Measurements from ENCODE around the gene CEP350.
A peak's percentile ranks its signal among the peaks of the same experiment; 100 is the strongest.

The CEP350 gene

DNA sequence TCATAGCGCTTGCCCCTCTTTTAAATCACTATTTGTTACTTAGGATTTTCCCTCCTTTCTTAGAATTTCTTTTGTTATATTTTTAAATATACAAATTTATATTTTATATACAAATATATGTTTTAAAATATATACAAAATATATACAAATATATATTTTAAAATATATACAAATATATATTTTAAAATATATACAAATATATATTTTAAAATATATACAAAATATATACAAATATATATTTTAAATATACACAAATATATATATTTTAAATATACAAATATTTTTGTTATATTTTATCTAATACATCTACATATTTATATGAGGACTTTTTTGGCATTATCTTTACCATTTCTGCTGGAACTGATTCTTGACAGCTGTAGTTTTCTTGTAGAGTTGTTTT is 149.2 kb downstream of the CEP350 start:
- Histone ChIP-seq H3K27me3 (no peaks in the 10 kb centered on the region), H3K27ac (no peak overlapping the region), H3K4me2 (no peak overlapping the region), H3K4me1 (peaks cover 3% of the 10 kb centered on the region; the same call in 1 of the 2 replicates), H3K9ac (no peak overlapping the region), H3K4me3 (no peak overlapping the region), H3K36me3 (peaks cover 86% of the 10 kb centered on the region), H3K9me3 (no peaks in the 10 kb centered on the region), H4K20me1 (no peaks in the 10 kb centered on the region)
- TF ChIP-seq Cebpa-rat (IDR thresholded peaks at IDR 0.05) = no peak

DNA sequence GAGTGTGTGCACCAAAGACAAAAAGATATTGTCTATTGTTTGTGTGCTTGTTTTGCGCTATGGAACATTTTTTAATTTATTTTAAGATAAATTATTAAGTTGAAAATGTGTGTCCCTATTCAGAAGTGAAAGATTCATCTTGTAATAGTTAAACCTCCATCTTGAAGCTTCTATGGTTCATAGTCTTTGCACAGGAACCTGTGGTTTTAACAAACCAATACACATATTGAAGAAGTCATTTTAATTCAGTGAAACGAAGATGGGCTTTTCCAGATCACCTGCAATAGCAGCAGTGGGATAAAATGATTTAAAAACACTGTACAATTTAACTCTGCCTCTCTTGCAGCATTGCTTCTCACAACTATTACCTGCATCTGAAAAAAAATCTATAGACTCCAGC is 157.5 kb downstream of the CEP350 start:
- Histone ChIP-seq H3K9me3 (no peaks in the 10 kb centered on the region), H3K4me2 (no peak overlapping the region), H3K27ac (no peak overlapping the region), H3K4me1 (peaks cover under 1% of the 10 kb centered on the region; the same call in 1 of the 2 replicates), H3K27me3 (no peaks in the 10 kb centered on the region), H3K36me3 (peaks cover 81% of the 10 kb centered on the region), H3K9ac (no peak overlapping the region), H4K20me1 (no peaks in the 10 kb centered on the region), H3K4me3 (no peak overlapping the region)
- TF ChIP-seq Cebpa-rat (IDR thresholded peaks at IDR 0.05) = no peak

DNA sequence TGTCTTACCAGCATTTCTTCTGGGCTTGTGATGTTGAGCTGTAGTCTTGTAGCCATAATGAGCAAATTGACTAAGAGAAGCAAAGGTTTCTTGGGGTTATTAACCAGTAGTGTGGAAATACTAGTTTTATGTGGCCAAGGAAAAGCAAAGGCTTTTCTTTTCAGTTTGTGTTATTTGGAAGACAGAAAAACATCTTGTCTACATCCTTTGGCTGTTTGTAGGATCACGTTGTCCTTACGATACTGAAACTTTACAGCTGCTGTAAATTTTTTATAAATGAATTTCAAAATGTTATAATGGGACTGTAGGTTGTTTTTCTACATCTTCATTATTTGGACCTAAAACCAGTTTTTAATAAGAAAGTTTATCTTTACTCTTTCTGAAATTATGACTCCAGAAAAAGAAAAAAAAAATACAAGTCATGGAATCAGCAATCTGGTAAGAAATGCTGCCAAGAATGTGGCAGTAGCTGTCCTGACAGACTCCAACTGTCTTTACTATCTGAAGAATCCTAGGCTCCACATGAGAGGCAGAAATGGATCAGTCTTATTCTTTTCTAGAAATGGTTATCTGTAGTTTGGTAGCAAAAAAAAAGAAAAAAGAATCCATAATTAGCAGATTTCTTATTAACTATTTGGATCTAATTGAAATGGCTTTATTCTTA is 158.5 kb downstream of the CEP350 start:
- Histone ChIP-seq H3K27me3 (no peaks in the 10 kb centered on the region), H4K20me1 (no peaks in the 10 kb centered on the region), H3K36me3 (peaks cover 71% of the 10 kb centered on the region), H3K9me3 (no peaks in the 10 kb centered on the region), H3K4me3 (no peak overlapping the region), H3K27ac (no peak overlapping the region), H3K4me2 (no peak overlapping the region), H3K4me1 (peaks cover 6% of the 10 kb centered on the region), H3K9ac (no peak overlapping the region)
- no peak for TF ChIP-seq Cebpa-rat (IDR thresholded peaks at IDR 0.05)

DNA sequence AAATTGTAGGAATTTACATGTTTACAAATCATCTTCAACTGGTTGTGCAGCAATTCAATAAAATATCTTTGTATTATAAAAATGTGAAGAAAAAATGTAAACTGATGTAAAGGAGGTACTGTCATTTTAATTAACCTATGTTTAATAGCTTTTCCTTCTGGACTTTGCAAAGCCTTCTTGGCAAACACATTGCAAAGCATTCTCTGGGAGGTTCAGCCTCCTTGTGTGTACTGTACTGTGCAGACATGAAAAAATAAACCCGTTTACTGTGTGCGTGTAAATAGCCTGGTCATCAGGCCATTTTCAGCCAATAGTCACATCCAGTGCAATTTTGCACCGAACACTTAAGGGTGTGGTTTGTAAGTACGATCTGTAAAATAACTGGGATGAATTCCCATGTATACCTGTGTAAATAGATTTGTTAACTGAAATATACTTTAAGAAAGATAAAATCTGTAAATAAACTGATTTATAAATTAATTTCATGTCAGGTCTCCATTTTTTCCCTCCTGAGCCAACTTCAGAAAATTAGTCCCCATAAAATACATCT is 159.9 kb downstream of the CEP350 start:
- Histone ChIP-seq H3K27ac (no peak overlapping the region), H3K4me2 (no peak overlapping the region), H4K20me1 (no peaks in the 10 kb centered on the region), H3K4me3 (no peak overlapping the region), H3K9me3 (no peaks in the 10 kb centered on the region), H3K4me1 (peaks cover 6% of the 10 kb centered on the region), H3K27me3 (no peaks in the 10 kb centered on the region), H3K9ac (no peak overlapping the region), H3K36me3 (peaks cover 57% of the 10 kb centered on the region)
- TF ChIP-seq Cebpa-rat (IDR thresholded peaks at IDR 0.05) = no peak

DNA sequence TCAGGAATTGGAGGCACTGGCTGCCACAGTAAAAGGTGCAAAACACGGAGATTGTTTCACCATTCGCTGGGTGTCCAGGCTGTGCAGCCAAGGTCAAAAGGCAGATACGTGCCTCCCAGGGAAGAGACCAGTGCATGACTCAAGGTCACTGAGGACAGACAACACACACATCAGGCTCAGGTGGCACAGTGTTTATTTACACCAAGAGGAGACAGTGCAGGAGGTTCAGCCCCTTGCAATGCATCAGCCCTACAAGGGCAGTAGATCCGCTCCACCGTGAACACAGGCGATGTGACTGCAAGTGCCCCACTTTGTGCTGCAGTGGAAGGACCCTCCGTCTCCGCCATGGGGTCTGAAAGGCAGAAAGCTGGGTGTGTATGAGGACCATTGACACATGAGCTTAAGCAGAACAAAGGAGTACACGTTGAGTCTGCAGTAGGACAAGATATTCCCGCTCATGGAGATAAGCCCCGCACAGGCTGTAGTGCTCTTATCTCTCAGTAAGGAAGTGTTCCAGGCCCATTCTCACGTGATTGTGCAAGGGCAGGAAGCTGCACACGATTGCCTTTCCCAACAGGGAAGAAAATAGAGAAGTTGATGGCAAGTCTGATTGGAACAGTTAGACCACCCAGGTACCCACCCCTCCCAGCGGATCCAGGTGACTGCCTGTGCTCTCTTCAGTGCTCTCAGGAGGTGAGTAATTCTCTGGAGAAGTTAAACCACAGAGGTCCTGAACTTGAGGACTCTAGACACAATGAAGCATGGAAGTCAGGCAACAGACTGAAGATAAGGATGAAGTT is 162.6 kb downstream of the CEP350 start:
- no peak overlapping the region for H3K9ac ChIP-seq
- no peak for TF ChIP-seq Cebpa-rat (IDR thresholded peaks at IDR 0.05)
- peak overlapping the region; percentile 5; the same call in 1 of the 2 replicates for H3K4me2 ChIP-seq
- peaks cover 33% of the 10 kb centered on the region for H3K36me3 ChIP-seq
- H3K27me3 ChIP-seq = no peaks in the 10 kb centered on the region
- H3K4me1 ChIP-seq = peaks cover 6% of the 10 kb centered on the region
- no peaks in the 10 kb centered on the region for H4K20me1 ChIP-seq
- H3K9me3 ChIP-seq = no peaks in the 10 kb centered on the region
- H3K27ac ChIP-seq = no peak overlapping the region
- no peak overlapping the region for H3K4me3 ChIP-seq

DNA sequence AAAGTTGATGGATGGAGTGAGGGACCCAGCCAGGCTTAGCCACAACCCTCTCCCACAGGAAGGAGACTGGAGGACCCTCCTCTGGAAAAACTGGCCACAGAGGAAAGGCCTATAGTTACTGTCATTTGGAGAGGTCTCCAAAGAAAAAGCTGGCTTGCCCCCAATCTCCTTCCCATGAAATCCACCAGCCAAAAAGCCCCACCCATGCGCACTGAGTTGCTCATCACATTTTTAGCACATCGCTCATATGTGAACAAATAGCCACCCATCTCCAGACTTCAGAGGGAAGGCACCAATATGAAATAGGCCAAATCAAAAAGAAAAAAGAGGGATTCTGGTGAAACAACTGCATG is 163.1 kb downstream of the CEP350 start:
- no peaks in the 10 kb centered on the region for H4K20me1 ChIP-seq
- peaks cover 6% of the 10 kb centered on the region for H3K4me1 ChIP-seq
- H3K4me3 ChIP-seq = no peak overlapping the region
- no peak for TF ChIP-seq Cebpa-rat (IDR thresholded peaks at IDR 0.05)
- no peak overlapping the region for H3K27ac ChIP-seq
- peaks cover 27% of the 10 kb centered on the region for H3K36me3 ChIP-seq
- no peak overlapping the region for H3K9ac ChIP-seq
- no peaks in the 10 kb centered on the region for H3K27me3 ChIP-seq
- H3K4me2 ChIP-seq = no peak overlapping the region
- H3K9me3 ChIP-seq = no peaks in the 10 kb centered on the region

DNA sequence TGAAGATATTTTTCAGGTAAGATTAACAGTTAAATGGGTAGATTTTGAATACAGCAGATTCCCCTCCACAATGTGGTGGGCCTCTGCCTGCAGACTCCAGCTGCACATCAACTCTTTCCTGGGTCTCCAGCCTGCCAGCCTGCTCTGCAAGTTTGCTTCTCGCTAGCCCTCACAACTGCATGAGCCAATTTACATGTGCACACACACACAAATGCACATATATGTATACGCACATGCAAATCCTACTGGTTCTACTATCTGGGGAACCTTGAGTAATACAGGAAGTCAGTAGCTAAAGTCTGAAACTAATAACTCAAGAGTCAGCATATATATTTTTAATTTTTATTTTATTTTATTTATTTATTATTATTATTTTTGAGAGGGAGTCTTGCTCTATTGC is 165.2 kb downstream of the CEP350 start:
- Histone ChIP-seq H3K9me3 (no peaks in the 10 kb centered on the region), H3K36me3 (peaks cover 15% of the 10 kb centered on the region)
- no peak for TF ChIP-seq Cebpa-rat (IDR thresholded peaks at IDR 0.05)

DNA sequence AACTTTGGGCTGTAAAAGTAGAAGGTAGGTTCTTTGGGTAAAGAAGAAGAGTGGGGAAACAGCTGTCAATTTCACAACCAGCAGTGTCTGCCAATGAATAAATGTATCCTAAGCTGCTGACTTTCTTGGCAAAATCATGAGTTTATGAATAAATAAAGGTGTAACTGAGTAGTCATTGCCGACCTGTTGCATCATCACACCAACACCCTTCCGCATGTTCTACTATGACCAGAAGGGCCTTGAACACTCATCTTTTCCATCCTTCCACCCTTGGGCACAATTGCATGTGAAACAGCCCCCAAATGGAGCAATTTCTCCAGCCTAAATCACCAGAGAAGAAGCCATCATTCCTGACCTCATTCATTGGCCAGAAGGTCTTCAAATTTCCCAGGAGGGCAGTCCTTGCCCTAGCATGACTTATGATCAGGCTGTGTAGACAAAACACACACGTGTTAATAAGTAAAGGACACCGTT is 168.9 kb downstream of the CEP350 start:
- H3K36me3 ChIP-seq = no peaks in the 10 kb centered on the region
- H3K4me1 ChIP-seq = no peaks in the 10 kb centered on the region
- no peaks in the 10 kb centered on the region for H4K20me1 ChIP-seq
- no peak overlapping the region for H3K4me3 ChIP-seq
- H3K4me2 ChIP-seq = no peak overlapping the region
- 0 out of 2 replicates have a peak, but pooled peaks have one; percentile 46 for TF ChIP-seq Cebpa-rat (IDR thresholded peaks at IDR 0.05)
- no peaks in the 10 kb centered on the region for H3K27me3 ChIP-seq
- H3K9me3 ChIP-seq = no peaks in the 10 kb centered on the region
- H3K27ac ChIP-seq = no peak overlapping the region
- H3K9ac ChIP-seq = no peak overlapping the region

More for the DNA sequence above, 165.2 kb downstream of the CEP350 start:
- peaks cover 6% of the 10 kb centered on the region for H3K4me1 ChIP-seq
- H3K4me3 ChIP-seq = no peak overlapping the region
- no peaks in the 10 kb centered on the region for H3K27me3 ChIP-seq
- H3K4me2 ChIP-seq = no peak overlapping the region
- H4K20me1 ChIP-seq = no peaks in the 10 kb centered on the region
- no peak overlapping the region for H3K9ac ChIP-seq
- H3K27ac ChIP-seq = no peak overlapping the region

DNA sequence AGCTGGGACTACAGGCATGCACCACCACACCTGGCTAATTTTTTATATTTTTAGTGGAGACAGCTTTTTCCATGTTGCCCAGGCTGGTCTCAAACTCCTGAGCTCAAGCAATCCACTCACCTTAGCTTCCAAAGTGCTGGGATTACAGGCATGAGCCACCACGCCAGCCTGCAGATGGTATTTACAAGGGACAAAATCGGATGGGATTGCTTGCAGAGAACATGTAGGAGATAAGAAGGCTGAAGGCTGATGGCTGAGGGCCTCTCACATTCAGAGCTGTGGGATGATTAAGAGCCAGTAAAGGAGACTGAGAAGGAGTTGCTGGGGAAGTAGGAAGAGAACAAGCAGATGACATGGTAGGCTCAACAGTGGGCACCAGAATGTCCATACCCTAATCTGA is 176.0 kb downstream of the CEP350 start:
- H3K36me3 ChIP-seq = no peaks in the 10 kb centered on the region
- no peaks in the 10 kb centered on the region for H3K9me3 ChIP-seq
- no peak overlapping the region for H3K4me3 ChIP-seq
- no peak overlapping the region for H3K9ac ChIP-seq
- H4K20me1 ChIP-seq = no peaks in the 10 kb centered on the region
- no peak for TF ChIP-seq Cebpa-rat (IDR thresholded peaks at IDR 0.05)
- H3K27me3 ChIP-seq = no peaks in the 10 kb centered on the region
- no peaks in the 10 kb centered on the region for H3K4me1 ChIP-seq
- no peak overlapping the region for H3K4me2 ChIP-seq
- no peak overlapping the region for H3K27ac ChIP-seq

DNA sequence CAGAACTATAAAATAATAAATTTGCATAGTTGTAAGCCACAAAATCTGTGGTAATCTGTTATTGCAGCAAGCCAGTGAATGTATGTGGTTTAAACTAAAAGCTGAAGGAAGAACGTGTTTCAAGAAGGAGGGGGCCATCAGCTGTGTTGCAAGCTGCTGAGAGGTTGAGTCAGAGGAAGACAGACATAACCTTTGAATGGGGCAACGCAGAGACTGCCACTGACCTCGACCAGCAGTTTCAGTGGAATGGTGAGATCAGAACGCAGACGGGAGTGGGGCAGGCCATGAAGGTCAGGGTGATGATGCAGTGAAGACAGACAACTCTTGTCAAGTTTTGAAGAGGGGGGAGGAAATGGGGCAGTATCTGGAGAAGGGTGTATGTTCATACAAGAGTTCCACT is 176.9 kb downstream of the CEP350 start:
- Histone ChIP-seq H3K27ac (no peak overlapping the region), H4K20me1 (no peaks in the 10 kb centered on the region), H3K27me3 (no peaks in the 10 kb centered on the region), H3K9me3 (no peaks in the 10 kb centered on the region), H3K9ac (no peak overlapping the region), H3K4me3 (no peak overlapping the region), H3K4me1 (no peaks in the 10 kb centered on the region), H3K4me2 (no peak overlapping the region), H3K36me3 (no peaks in the 10 kb centered on the region)
- no peak for TF ChIP-seq Cebpa-rat (IDR thresholded peaks at IDR 0.05)

Data from BLaER1 (cell line).